Nephron progenitor cell (in vitro differentiated cells): ENCODE data around the gene ARHGAP31.

Experiments used
- DNase-seq: peaks from one replicate; pipeline ENCODE4 v3.0.0; 2021
- H3K27ac Mint-ChIP-seq: 2 replicates; pipeline ENCODE4 v1.8.0; 2021; ENCODE audit warnings: mild to moderate bottlenecking, moderate library complexity, mixed read lengths
- H3K27me3 Mint-ChIP-seq: 2 replicates; pipeline ENCODE4 v1.8.0; 2021; ENCODE audit warnings: mild to moderate bottlenecking, low read depth, mixed read lengths; ENCODE audit not compliant: poor library complexity
- H3K36me3 Mint-ChIP-seq: 2 replicates; pipeline ENCODE4 v1.8.0; 2021; ENCODE audit warnings: low read depth, mixed read lengths
- H3K4me1 Mint-ChIP-seq: 2 replicates; pipeline ENCODE4 v1.8.0; 2021; ENCODE audit warnings: mixed read lengths
- H3K4me3 Mint-ChIP-seq: 2 replicates; pipeline ENCODE4 v1.8.0; 2021; ENCODE audit warnings: mild to moderate bottlenecking, moderate library complexity, mixed read lengths
- H3K9me3 Mint-ChIP-seq: 2 replicates; pipeline ENCODE4 v1.8.0; 2021; ENCODE audit warnings: mild to moderate bottlenecking, moderate library complexity, mixed read lengths
- CTCF ChIP-seq: fragments of 200-600 bp; sonication (generic); IDR thresholded peaks from 2 replicates; pipeline ENCODE4 v1.5.0; 2021; ENCODE audit warnings: antibody characterized with exemption

ARHGAP31 gene

GRCh38 chr3:119342176-119342575, 48.0 kb downstream of the ARHGAP31 start:
- no peak for DNase-seq
- no peak overlapping the region for H3K4me3 Mint-ChIP-seq
- H3K9me3 Mint-ChIP-seq: peaks cover 4% of the 10 kb centered on the region
- peaks cover 34% of the 10 kb centered on the region for H3K4me1 Mint-ChIP-seq
- TF ChIP-seq CTCF: no peak
- H3K36me3 Mint-ChIP-seq: peaks cover 5% of the 10 kb centered on the region
- H3K27ac Mint-ChIP-seq: no peak overlapping the region
- no peaks in the 10 kb centered on the region for H3K27me3 Mint-ChIP-seq

DNA sequence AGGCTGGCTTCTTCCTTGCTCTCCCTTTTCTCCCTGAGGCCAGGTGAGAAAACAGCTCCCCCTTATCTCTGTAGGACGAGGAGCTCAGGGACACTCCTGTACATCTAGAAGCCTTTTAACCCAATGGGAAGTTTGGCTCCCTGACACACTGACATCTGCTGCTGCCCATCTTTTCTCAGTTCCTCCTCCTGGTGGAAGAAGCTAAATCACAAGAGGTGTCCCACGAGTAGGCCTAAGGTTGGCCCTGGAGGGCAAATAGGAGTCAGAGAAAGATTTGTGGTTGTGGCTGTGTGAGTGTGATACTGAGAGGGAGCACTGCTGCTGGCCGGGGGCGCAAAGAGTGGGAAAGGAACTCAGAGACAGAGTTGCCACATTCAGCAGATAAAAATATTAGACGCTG, 49.5 kb downstream of the ARHGAP31 start:
- TF ChIP-seq CTCF: no peak
- no peak for DNase-seq
- no peak overlapping the region for H3K4me3 Mint-ChIP-seq
- peaks cover 34% of the 10 kb centered on the region for H3K4me1 Mint-ChIP-seq
- H3K9me3 Mint-ChIP-seq: no peaks in the 10 kb centered on the region
- H3K27me3 Mint-ChIP-seq: no peaks in the 10 kb centered on the region
- no peak overlapping the region for H3K27ac Mint-ChIP-seq
- no peaks in the 10 kb centered on the region for H3K36me3 Mint-ChIP-seq

DNA sequence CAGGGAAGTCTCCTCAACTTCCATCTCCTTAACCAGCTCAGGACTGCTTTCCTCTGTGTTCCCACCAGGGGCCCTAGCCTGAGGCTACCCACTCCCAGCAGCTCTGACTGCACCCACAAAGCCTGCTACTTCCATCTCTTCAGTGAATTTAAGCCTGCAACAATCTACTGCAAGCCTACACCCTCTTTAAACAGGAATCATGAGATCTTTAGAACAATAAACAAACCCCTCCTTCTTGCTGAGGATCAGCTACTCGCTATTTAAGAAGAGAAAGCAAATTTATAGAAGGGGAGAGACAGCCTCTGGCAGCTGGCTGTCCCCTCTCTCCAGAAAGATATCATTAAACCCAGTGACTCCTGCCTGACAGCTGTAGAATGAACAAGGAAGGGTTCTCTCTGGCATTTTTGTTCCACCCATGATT, 51.9 kb downstream of the ARHGAP31 start:
- Mint-ChIP-seq H3K36me3 (no peaks in the 10 kb centered on the region), H3K27me3 (peaks cover 3% of the 10 kb centered on the region), H3K4me3 (no peak overlapping the region), H3K27ac (peak overlapping the region; percentile 1), H3K4me1 (peaks cover 44% of the 10 kb centered on the region), H3K9me3 (no peaks in the 10 kb centered on the region)
- DNase-seq: no peak
- no peak for TF ChIP-seq CTCF

- Mint-ChIP-seq H3K4me3 (no peak overlapping the region), H3K27ac (no peak overlapping the region), H3K9me3 (no peaks in the 10 kb centered on the region), H3K27me3 (peaks cover 3% of the 10 kb centered on the region), H3K4me1 (peaks cover 53% of the 10 kb centered on the region), H3K36me3 (no peaks in the 10 kb centered on the region)
- DNase-seq: no peak
- no peak for TF ChIP-seq CTCF
Observed at GRCh38 chr3:119347036-119347435, 52.9 kb downstream of the ARHGAP31 start.

DNA sequence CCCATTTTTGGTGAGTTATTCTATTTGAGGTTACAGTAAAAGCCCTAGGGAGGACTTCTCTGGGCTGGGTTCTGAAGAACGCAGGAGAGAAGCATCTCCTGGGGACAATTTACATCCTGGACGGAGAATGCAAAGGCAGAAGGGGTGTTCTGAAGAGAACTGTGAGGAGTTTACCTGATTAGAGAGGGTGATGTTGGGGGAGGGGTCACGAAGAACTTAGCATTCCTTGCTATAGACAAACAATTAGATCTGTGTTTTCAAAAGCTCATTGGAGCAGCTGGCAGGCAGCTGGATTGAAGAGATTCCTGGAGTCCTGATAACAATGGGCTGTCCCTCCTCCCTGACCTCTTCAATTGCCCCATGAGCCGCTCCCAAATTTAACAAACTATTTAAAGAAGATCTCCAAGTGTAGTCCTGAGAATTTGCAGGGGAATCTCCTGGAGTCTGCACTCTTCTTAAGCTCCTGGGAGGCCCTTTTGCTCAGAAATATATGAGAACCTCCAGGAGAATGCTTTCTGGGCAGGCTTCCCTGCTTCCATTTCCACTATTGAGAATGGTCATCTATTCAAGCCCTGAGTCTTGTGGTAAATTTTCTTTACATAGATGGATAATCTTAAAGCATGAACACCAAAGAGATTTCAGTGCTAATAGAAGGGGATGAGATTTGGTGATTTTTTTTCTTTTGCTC, 55.3 kb downstream of the ARHGAP31 start:
- Mint-ChIP-seq H3K27ac (peak overlapping the region; percentile 56), H3K27me3 (peaks cover 7% of the 10 kb centered on the region), H3K36me3 (no peaks in the 10 kb centered on the region), H3K4me3 (no peak overlapping the region), H3K4me1 (peaks cover 56% of the 10 kb centered on the region), H3K9me3 (no peaks in the 10 kb centered on the region)
- TF ChIP-seq CTCF: no peak
- no peak for DNase-seq

GRCh38 chr3:119350114-119350513, 55.9 kb downstream of the ARHGAP31 start:
- H3K27me3 Mint-ChIP-seq: peaks cover 7% of the 10 kb centered on the region
- no peaks in the 10 kb centered on the region for H3K36me3 Mint-ChIP-seq
- peaks cover 56% of the 10 kb centered on the region for H3K4me1 Mint-ChIP-seq
- TF ChIP-seq CTCF: no peak
- no peaks in the 10 kb centered on the region for H3K9me3 Mint-ChIP-seq
- peak overlapping the region; percentile 56 for H3K27ac Mint-ChIP-seq
- H3K4me3 Mint-ChIP-seq: no peak overlapping the region
- no peak for DNase-seq
